Thymus (tissue), 11 donors: ENCODE measurements around the gene MRPL55. TPM values are rescaled to one million over a fixed set of nuclear protein-coding genes. Genes with fewer than 3 reads are reported as not detected.
A peak's percentile ranks its signal among the peaks of the same experiment; 100 is the strongest.

Source experiments
- DNase-seq, 9 donors: peaks; one replicate each; pipeline ENCODE4 v3.0.0-alpha.2; 2013; ENCODE audit warnings: low spot score in 9 of 9, low read depth in 6 of 9, missing footprints in 1 of 9
- H3K27ac ChIP-seq, 2 donors: one replicate each; pipeline ENCODE4 v1.5.1; 2013; ENCODE audit warnings: control low read depth in 1 of 2, low read depth in 1 of 2, low read length in 1 of 2, mild to moderate bottlenecking in 1 of 2, moderate library complexity in 1 of 2
- H3K27me3 ChIP-seq, 2 donors: one replicate each; pipeline ENCODE4 v1.5.1; 2013; ENCODE audit warnings: low read length in 1 of 2; ENCODE audit not compliant: control insufficient read depth in 2 of 2, insufficient read depth in 1 of 2
- H3K36me3 ChIP-seq, 2 donors: one replicate each; pipeline ENCODE4 v1.5.1; 2013; ENCODE audit warnings: low read length in 1 of 2, mild to moderate bottlenecking in 1 of 2, moderate library complexity in 1 of 2; ENCODE audit not compliant: control insufficient read depth in 2 of 2, insufficient read depth in 2 of 2
- H3K4me1 ChIP-seq, 2 donors: one replicate each; pipeline ENCODE4 v1.5.1; 2013; ENCODE audit warnings: low read length in 2 of 2; ENCODE audit not compliant: control insufficient read depth in 2 of 2, insufficient read depth in 2 of 2
- H3K4me3 ChIP-seq, 2 donors: one replicate each; pipeline ENCODE4 v1.5.1; 2013; ENCODE audit warnings: low read length in 2 of 2, control low read depth in 1 of 2, mild to moderate bottlenecking in 1 of 2
- H3K9me3 ChIP-seq, 2 donors: one replicate each; pipeline ENCODE4 v1.5.1; 2013; ENCODE audit warnings: low read length in 1 of 2, mild to moderate bottlenecking in 1 of 2; ENCODE audit not compliant: control insufficient read depth in 2 of 2, insufficient read depth in 1 of 2
- WGBS: extraction: QIAGEN DNeasy Blood & Tissue Kit; methylation state at CpG from one replicate; pipeline ENCODE4 v1.1.7; 2013; 5-methylcytosine and 5-hydroxymethylcytosine counted together
- polyA plus RNA-seq: library from polyadenylated mRNA; stranded (reverse); fragments of 200-250 nt; gene quantifications from one replicate; pipeline ENCODE4 v1.2.3, GENCODE V29; 2013
- total RNA-seq: library from RNA; stranded (reverse); fragments of 120-200 nt; gene quantifications from one replicate; pipeline ENCODE4 v1.2.4, GENCODE V29; 2013
- donor health status: healthy.

MRPL55 gene
- total and polyA plus RNA-seq, 2 donors: 58.5 to 96.7 TPM

DNA sequence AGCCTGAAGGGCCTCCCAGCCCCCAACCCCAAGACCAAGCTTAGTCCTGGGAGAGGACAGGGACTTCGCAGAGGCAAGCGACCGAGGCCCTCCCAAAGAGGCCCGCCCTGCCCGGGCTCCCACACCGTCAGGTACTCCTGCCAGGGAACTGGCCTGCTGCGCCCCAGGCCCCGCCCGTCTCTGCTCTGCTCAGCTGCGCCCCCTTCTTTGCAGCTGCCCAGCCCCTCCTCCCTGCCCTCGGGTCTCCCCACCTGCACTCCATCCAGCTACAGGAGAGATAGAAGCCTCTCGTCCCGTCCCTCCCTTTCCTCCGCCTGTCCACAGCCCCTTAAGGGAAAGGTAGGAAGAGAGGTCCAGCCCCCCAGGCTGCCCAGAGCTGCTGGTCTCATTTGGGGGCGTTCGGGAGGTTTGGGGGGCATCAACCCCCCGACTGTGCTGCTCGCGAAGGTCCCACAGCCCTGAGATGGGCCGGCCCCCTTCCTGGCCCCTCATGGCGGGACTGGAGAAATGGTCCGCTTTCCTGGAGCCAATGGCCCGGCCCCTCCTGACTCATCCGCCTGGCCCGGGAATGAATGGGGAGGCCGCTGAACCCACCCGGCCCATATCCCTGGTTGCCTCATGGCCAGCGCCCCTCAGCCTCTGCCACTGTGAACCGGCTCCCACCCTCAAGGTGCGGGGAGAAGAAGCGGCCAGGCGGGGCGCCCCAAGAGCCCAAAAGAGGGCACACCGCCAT is 48.5 kb downstream of the MRPL55 start:
- Histone ChIP-seq H3K36me3 (no peaks in the 10 kb centered on the region), H3K9me3 (peaks cover 3 to 15% of the 10 kb centered on the region in 2 donors), H3K27ac (no peak overlapping the region), H3K4me3 (no peak overlapping the region), H3K27me3 (peaks cover 40 to 92% of the 10 kb centered on the region in 2 donors), H3K4me1 (peaks cover 4 to 14% of the 10 kb centered on the region in 2 donors)
- WGBS: 16% methylated on average over 34 of the region's 34 CpGs
- DNase-seq: no peak

DNA sequence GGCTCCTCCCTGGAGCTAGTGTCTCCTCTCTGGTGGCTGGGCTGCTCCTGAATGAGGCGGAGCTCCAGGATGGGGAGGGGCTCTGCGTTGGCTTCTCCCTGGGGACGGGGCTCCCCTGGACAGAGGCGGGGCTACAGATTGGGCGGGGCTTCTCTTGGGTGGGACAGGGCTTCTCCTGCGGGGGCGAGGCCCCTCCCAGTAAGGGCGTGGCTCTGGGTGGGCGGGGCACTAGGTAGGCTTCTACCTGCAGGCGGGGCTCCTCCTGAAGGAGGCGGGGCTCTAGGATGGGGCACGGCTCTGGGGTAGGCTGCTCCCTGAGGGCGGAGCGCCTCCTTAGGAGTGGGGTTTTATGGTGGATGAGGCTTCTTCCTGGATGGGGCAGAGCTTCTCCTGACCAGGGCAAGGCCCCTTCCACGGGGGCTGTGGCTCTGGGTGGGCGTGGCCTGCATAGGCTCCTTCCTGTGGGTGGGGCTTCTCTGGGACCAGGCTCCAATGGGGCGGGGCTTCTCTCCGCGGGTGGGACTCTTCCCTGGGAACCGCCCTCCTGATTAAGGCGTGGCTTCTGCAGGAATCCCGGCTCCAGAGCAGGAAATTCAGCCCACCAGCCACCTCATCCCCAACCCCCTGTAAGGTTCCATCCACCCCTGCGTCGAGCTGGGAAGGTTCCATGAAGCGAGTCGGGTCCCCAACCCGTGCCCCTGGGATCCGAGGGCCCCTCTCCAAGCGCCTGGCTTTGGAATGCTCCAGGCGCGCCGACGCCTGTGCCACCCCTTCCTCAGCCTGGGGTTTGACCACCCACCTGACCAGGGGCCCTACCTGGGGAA is 49.3 kb downstream of the MRPL55 start:
- no peak overlapping the region for H3K27ac ChIP-seq

DNA sequence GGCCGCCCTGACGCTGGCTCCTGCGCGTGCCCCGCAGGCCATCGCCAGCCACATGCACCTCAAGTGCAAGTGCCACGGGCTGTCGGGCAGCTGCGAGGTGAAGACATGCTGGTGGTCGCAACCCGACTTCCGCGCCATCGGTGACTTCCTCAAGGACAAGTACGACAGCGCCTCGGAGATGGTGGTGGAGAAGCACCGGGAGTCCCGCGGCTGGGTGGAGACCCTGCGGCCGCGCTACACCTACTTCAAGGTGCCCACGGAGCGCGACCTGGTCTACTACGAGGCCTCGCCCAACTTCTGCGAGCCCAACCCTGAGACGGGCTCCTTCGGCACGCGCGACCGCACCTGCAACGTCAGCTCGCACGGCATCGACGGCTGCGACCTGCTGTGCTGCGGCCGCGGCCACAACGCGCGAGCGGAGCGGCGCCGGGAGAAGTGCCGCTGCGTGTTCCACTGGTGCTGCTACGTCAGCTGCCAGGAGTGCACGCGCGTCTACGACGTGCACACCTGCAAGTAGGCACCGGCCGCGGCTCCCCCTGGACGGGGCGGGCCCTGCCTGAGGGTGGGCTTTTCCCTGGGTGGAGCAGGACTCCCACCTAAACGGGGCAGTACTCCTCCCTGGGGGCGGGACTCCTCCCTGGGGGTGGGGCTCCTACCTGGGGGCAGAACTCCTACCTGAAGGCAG is 50.0 kb downstream of the MRPL55 start:
- H3K9me3 ChIP-seq: peaks cover 3 to 15% of the 10 kb centered on the region in 2 donors
- 13% methylated on average over 66 of the region's 66 CpGs for WGBS
- H3K4me1 ChIP-seq: peaks cover 4 to 14% of the 10 kb centered on the region in 2 donors
- peak overlapping the region in 1 of 2 donors; percentile 29 for H3K4me3 ChIP-seq
- H3K36me3 ChIP-seq: no peaks in the 10 kb centered on the region
- peaks cover 40 to 84% of the 10 kb centered on the region in 2 donors for H3K27me3 ChIP-seq
- DNase-seq: peak in 1 of 9 donors; percentile 35
- no peak overlapping the region for H3K27ac ChIP-seq

More for the DNA sequence above, 49.3 kb downstream of the MRPL55 start:
- Histone ChIP-seq H3K27me3 (peaks cover 40 to 86% of the 10 kb centered on the region in 2 donors), H3K36me3 (no peaks in the 10 kb centered on the region), H3K4me3 (peak overlapping the region in 1 of 2 donors; percentile 29), H3K4me1 (peaks cover 4 to 14% of the 10 kb centered on the region in 2 donors), H3K9me3 (peaks cover 3 to 15% of the 10 kb centered on the region in 2 donors)
- peak in 2 of 9 donors; percentile 36 to 45 for DNase-seq
- 9% methylated on average over 33 of the region's 33 CpGs for WGBS

DNA sequence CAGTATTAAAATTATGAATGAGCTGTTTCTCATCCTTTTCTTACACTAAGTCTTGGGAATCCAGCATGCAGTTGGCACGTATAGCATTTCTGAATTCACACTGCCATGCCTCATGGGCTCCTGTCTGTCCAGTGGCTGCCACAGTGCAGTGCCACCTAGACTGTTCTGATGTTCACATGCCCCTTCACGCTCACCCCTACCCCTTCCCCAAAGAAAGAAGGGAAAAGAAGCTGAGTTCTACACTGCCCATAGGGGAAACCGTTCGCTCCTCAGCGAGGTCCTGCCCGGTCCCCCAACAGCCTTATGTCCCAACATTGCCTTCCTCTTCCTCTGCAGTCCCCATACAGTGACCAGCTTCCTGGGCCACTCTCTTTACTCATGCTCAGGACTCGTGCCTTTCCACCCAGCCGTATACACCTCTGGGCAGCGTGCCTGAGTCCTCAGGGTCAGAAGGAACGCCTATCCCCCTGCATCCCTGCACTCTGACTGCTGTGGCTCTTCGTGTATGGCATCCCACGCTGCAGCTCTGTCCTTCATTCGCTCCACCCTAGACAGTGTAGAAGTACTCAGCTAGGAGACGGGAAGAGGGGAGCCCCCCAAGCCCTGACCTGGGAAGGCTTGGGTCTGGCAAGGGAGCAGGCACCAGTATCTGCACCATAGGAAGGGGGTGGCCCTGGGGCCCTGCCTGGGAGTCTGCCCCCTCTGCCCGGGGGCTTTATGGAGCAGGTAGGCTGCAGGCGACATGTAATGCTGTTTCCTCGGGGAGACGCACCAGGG is 50.7 kb downstream of the MRPL55 start:
- no peak for DNase-seq
- Histone ChIP-seq H3K4me3 (no peak overlapping the region), H3K27ac (no peak overlapping the region), H3K36me3 (no peaks in the 10 kb centered on the region), H3K4me1 (peaks cover 4 to 14% of the 10 kb centered on the region in 2 donors), H3K27me3 (peaks cover 40 to 78% of the 10 kb centered on the region in 2 donors), H3K9me3 (peaks cover 3 to 15% of the 10 kb centered on the region in 2 donors)
- 57% methylated on average over 18 of the region's 18 CpGs for WGBS

Other genes with a start within 250 kb of the MRPL55 start
- gene WNT9A, start 161.4 kb downstream of the MRPL55 start, total RNA-seq: 0.24 TPM
- gene WNT9A, start 161.4 kb downstream of the MRPL55 start, polyA plus RNA-seq: 2.9 TPM
- not detected for gene WNT3A, start 102.3 kb downstream of the MRPL55 start, total RNA-seq
- gene WNT3A, start 102.3 kb downstream of the MRPL55 start, polyA plus RNA-seq: 0.02 TPM
- 133 TPM for gene ARF1, start 26.6 kb downstream of the MRPL55 start, total RNA-seq
- gene ARF1, start 26.6 kb downstream of the MRPL55 start, polyA plus RNA-seq: 227 TPM
- gene C1orf35, start 6.0 kb downstream of the MRPL55 start, total RNA-seq: 17.5 TPM
- 26.1 TPM for gene C1orf35, start 6.0 kb downstream of the MRPL55 start, polyA plus RNA-seq
- 313 TPM for gene GUK1, start 31.0 kb upstream of the MRPL55 start, total RNA-seq
- 370 TPM for gene GUK1, start 31.0 kb upstream of the MRPL55 start, polyA plus RNA-seq
- gene GJC2, start 40.6 kb upstream of the MRPL55 start, total RNA-seq: 1.5 TPM
- 1.2 TPM for gene GJC2, start 40.6 kb upstream of the MRPL55 start, polyA plus RNA-seq
- 4.2 TPM for gene IBA57, start 56.5 kb upstream of the MRPL55 start, total RNA-seq
- gene IBA57, start 56.5 kb upstream of the MRPL55 start, polyA plus RNA-seq: 1.7 TPM
- gene OBSCN, start 98.7 kb upstream of the MRPL55 start, total RNA-seq: 10.1 TPM
- gene OBSCN, start 98.7 kb upstream of the MRPL55 start, polyA plus RNA-seq: 75.9 TPM